Naive B cell (primary cell): ENCODE results near the gene TP53I13. TPM values are rescaled to one million over a fixed set of nuclear protein-coding genes. Genes with fewer than 3 reads are reported as not detected.

Source experiments
- polyA plus RNA-seq, 6 donors: library from polyadenylated mRNA; unstranded; fragments of 300-500 nt; fragmentation: Illumina TruSeq; gene quantifications; one replicate each; pipeline ENCODE4 v1.2.3, GENCODE V29; 2021; ENCODE audit warnings: low read depth in 6 of 6

TP53I13 gene
- polyA plus RNA-seq, 6 donors from 2014 or later: 28.1 to 41.5 (median 38.4) TPM

Other genes with a start within 250 kb of the TP53I13 start
- gene TAOK1, start 178.3 kb upstream of the TP53I13 start, polyA plus RNA-seq: 1 to 10 TPM in 5 of 6 donors, under 1 TPM in 1; 0.06 to 6.9 (median 3.8) TPM
- gene ABHD15, start 1.7 kb upstream of the TP53I13 start, polyA plus RNA-seq: 10 to 100 TPM; 15.1 to 45.2 (median 20.3) TPM
- 10 to 100 TPM in 1 of 6 donors, 1 to 10 TPM in 5; 1.6 to 12.9 (median 4.4) TPM for gene GIT1, start 20.9 kb downstream of the TP53I13 start, polyA plus RNA-seq
- not detected for gene ANKRD13B, start 24.4 kb downstream of the TP53I13 start, polyA plus RNA-seq
- gene CORO6, start 54.2 kb downstream of the TP53I13 start, polyA plus RNA-seq: under 1 TPM in 2 of 6 donors, not detected in 4; 0.12 to 0.13 TPM